H1 (cell line): Measurements from ENCODE around the gene OR10P1. TPM values are rescaled to one million over a fixed set of nuclear protein-coding genes. Genes with fewer than 3 reads are reported as not detected.

Source experiments
- CTCF ChIA-PET: fragments of 300-600 bp; sonication (Branson Sonifier 250); formaldehyde crosslinking; loops from one replicate; lab custom pipeline; 2021; ENCODE audit not compliant: partially characterized antibody; lab: Charles Lee
- POLR2A ChIA-PET: fragments of 300-600 bp; sonication (Branson Sonifier 250); formaldehyde crosslinking; loops from one replicate; lab custom pipeline; 2021; ENCODE audit warnings: inconsistent platforms; ENCODE audit not compliant: partially characterized antibody; lab: Charles Lee
- DNase-seq, 2 experiments: peaks; one replicate each; pipeline versions ENCODE4 v3.0.0 to v3.0.0-alpha.2; 2010 to 2022; ENCODE audit warnings: low spot score in 2 of 2, low read depth in 1 of 2, mixed read lengths in 1 of 2
- FAIRE-seq: peaks from 2 replicates; lab custom pipeline; 2011; peaks lifted over from hg19 to GRCh38; lab: Jason Lieb, UNC
- H2AFZ ChIP-seq: 2 replicates; pipeline ENCODE4 v1.8.1; 2012; ENCODE audit warnings: low read length, inconsistent platforms
- H2AK5ac ChIP-seq: 2 replicates; pipeline ENCODE4 v1.6.1; 2013; ENCODE audit warnings: low read depth, low read length
- H2BK120ac ChIP-seq: replicated peaks from 2 replicates; pipeline ENCODE3; 2013; ENCODE audit warnings: low read depth, low read length, inconsistent platforms
- H2BK12ac ChIP-seq: 2 replicates; pipeline ENCODE4 v1.6.1; 2013; ENCODE audit warnings: low read depth, low read length
- H2BK15ac ChIP-seq: 2 replicates; pipeline ENCODE4 v1.6.1; 2013; ENCODE audit warnings: low read length
- H2BK20ac ChIP-seq: 2 replicates; pipeline ENCODE4 v1.6.1; 2013; ENCODE audit warnings: low read length
- H2BK5ac ChIP-seq: 2 replicates; pipeline ENCODE4 v1.6.1; 2013; ENCODE audit warnings: low read depth, low read length
- H3K14ac ChIP-seq: 2 replicates; pipeline ENCODE4 v1.6.1; 2013; ENCODE audit warnings: inconsistent platforms; ENCODE audit not compliant: insufficient read length
- H3K18ac ChIP-seq: 2 replicates; pipeline ENCODE4 v1.6.1; 2013; ENCODE audit warnings: low read length; ENCODE audit errors: extremely low read depth
- H3K23ac ChIP-seq: 2 replicates; pipeline ENCODE4 v1.6.1; 2013; ENCODE audit warnings: inconsistent platforms; ENCODE audit not compliant: insufficient read length
- H3K23me2 ChIP-seq: 2 replicates; pipeline ENCODE4 v1.6.1; 2013; ENCODE audit warnings: low read depth, low read length
- H3K27ac ChIP-seq: 2 replicates; pipeline ENCODE4 v1.6.1; 2011; ENCODE audit warnings: low read depth, low read length, inconsistent platforms
- H3K27me3 ChIP-seq, 4 experiments: replicated peaks in 1 of 4; 1 replicate in 1 of 4; 2 replicates in 3 of 4; pipeline versions ENCODE4 v1.6.1 to v1.8.1; 2011 to 2013; ENCODE audit warnings: low read length in 3 of 4, mild to moderate bottlenecking in 3 of 4, inconsistent platforms in 2 of 4, mixed read lengths in 2 of 4, moderate library complexity in 1 of 4; ENCODE audit not compliant: control insufficient read depth in 3 of 4, insufficient read depth in 3 of 4; ENCODE audit errors: extremely low read depth in 1 of 4
- H3K36me3 ChIP-seq, 4 experiments: 2 replicates each; pipeline versions ENCODE4 v1.6.1 to v1.8.1; 2011 to 2013; ENCODE audit warnings: mild to moderate bottlenecking in 4 of 4, low read length in 3 of 4, moderate library complexity in 2 of 4, control low read depth in 1 of 4, inconsistent platforms in 1 of 4; ENCODE audit not compliant: insufficient read depth in 4 of 4, control insufficient read depth in 2 of 4
- H3K4ac ChIP-seq: replicated peaks from 2 replicates; pipeline ENCODE3; 2013; ENCODE audit warnings: low read length, low read depth, mixed read lengths, inconsistent platforms; ENCODE audit not compliant: insufficient read length
- H3K4me1 ChIP-seq, 4 experiments: replicated peaks in 1 of 4; 1 replicate in 1 of 4; 2 replicates in 3 of 4; pipeline versions ENCODE4 v1.6.1 to v1.8.1; 2011 to 2013; ENCODE audit warnings: low read length in 3 of 4, inconsistent platforms in 2 of 4, mixed read lengths in 1 of 4; ENCODE audit not compliant: insufficient read depth in 4 of 4, control insufficient read depth in 3 of 4
- H3K4me2 ChIP-seq, 2 experiments: 2 replicates each; pipeline versions ENCODE4 v1.6.1 to v1.8.1; 2011 to 2013; ENCODE audit warnings: low read depth in 2 of 2, low read length in 2 of 2, control low read depth in 1 of 2, inconsistent platforms in 1 of 2, mild to moderate bottlenecking in 1 of 2; ENCODE audit not compliant: insufficient read depth in 1 of 2
- H3K4me3 ChIP-seq, 4 experiments: fragments of 200-600, 300-600 bp in 1 of 4; sonication (generic), shearing (Covaris generic), sonication (Bioruptor Twin) in 1 of 4; 2 replicates each; pipeline versions ENCODE4 v1.5.1 to v1.8.1; 2011 to 2016; ENCODE audit warnings: low read length in 4 of 4, low read depth in 3 of 4, control low read depth in 2 of 4, inconsistent platforms in 2 of 4, mild to moderate bottlenecking in 2 of 4, mixed read lengths in 1 of 4, moderate library complexity in 1 of 4; ENCODE audit not compliant: insufficient read depth in 2 of 4; ENCODE audit errors: extremely low read depth in 1 of 4
- H3K56ac ChIP-seq: replicated peaks from 2 replicates; pipeline ENCODE3; 2013; ENCODE audit warnings: low read depth, mild to moderate bottlenecking, mixed read lengths, low read length, inconsistent platforms; ENCODE audit not compliant: insufficient read length
- H3K79me1 ChIP-seq: 2 replicates; pipeline ENCODE4 v1.6.1; 2013; ENCODE audit warnings: low read depth, low read length, control low read depth
- H3K79me2 ChIP-seq, 2 experiments: 2 replicates each; pipeline versions ENCODE4 v1.6.1 to v1.8.1; 2012 to 2013; ENCODE audit warnings: low read length in 2 of 2, mild to moderate bottlenecking in 2 of 2, inconsistent platforms in 1 of 2; ENCODE audit not compliant: insufficient read depth in 2 of 2, control insufficient read depth in 1 of 2
- H3K9ac ChIP-seq, 4 experiments: replicated peaks in 1 of 4; 1 replicate in 1 of 4; 2 replicates in 3 of 4; pipeline versions ENCODE4 v1.6.1 to v1.8.1; 2011 to 2013; ENCODE audit warnings: low read depth in 3 of 4, low read length in 3 of 4, control low read depth in 2 of 4, mild to moderate bottlenecking in 2 of 4, moderate library complexity in 2 of 4, inconsistent platforms in 1 of 4; ENCODE audit errors: extremely low read depth in 1 of 4
- H3K9me3 ChIP-seq, 2 experiments: 2 replicates each; pipeline versions ENCODE4 v1.6.1 to v1.8.1; 2012 to 2013; ENCODE audit warnings: mild to moderate bottlenecking in 2 of 2, moderate library complexity in 2 of 2, control low read depth in 1 of 2, inconsistent platforms in 1 of 2, low read depth in 1 of 2, low read length in 1 of 2, mixed read lengths in 1 of 2; ENCODE audit not compliant: insufficient read depth in 2 of 2
- H4K20me1 ChIP-seq, 2 experiments: replicated peaks in 1 of 2; 2 replicates each; pipeline versions ENCODE3 to v1.8.1; 2011 to 2013; ENCODE audit warnings: inconsistent platforms in 2 of 2, low read length in 2 of 2, mild to moderate bottlenecking in 1 of 2; ENCODE audit not compliant: insufficient read depth in 2 of 2, control insufficient read depth in 1 of 2
- H4K5ac ChIP-seq: 2 replicates; pipeline ENCODE4 v1.6.1; 2013; ENCODE audit warnings: low read length, low read depth, mixed read lengths, inconsistent platforms; ENCODE audit not compliant: insufficient read length
- H4K8ac ChIP-seq: 2 replicates; pipeline ENCODE4 v1.8.0; 2013; ENCODE audit warnings: mild to moderate bottlenecking, moderate library complexity, low read length, inconsistent platforms; ENCODE audit not compliant: insufficient read depth; ENCODE audit errors: extremely low read depth
- H4K91ac ChIP-seq: replicated peaks from 2 replicates; pipeline ENCODE3; 2013; ENCODE audit warnings: low read length, mixed read lengths, inconsistent platforms; ENCODE audit not compliant: insufficient read length
- CBX8 ChIP-seq: fragments of 300-800, 300-1000 bp; sonication (generic); IDR thresholded peaks from 2 replicates; pipeline ENCODE4 v1.7.1; 2016; ENCODE audit warnings: low read depth, low read length, borderline replicate concordance
- EGR1 ChIP-seq: IDR thresholded peaks from 2 replicates; pipeline ENCODE4 v1.6.1; 2011; ENCODE audit warnings: low read depth, low read length, borderline replicate concordance
- GABPA ChIP-seq: IDR thresholded peaks from 2 replicates; pipeline ENCODE4 v1.6.1; 2011; ENCODE audit warnings: mild to moderate bottlenecking, low read length, moderate library complexity, borderline replicate concordance; ENCODE audit not compliant: insufficient read depth
- JUND ChIP-seq: IDR thresholded peaks from 2 replicates; pipeline ENCODE4 v1.6.1; 2011; ENCODE audit warnings: mild to moderate bottlenecking, improper control_type of control experiment, low read length
- MAFK ChIP-seq: IDR thresholded peaks from 2 replicates; pipeline ENCODE4 v1.6.1; 2012; ENCODE audit warnings: low read depth, mild to moderate bottlenecking, improper control_type of control experiment, low read length
- NANOG ChIP-seq: IDR thresholded peaks from 2 replicates; pipeline ENCODE4 v1.6.1; 2011; ENCODE audit warnings: low read length, low read depth, mild to moderate bottlenecking, inconsistent platforms; ENCODE audit not compliant: insufficient read depth, poor library complexity, severe bottlenecking
- PHF8 ChIP-seq: fragments of 200-600 bp; sonication (generic); conservative IDR thresholded peaks from 2 replicates; pipeline ENCODE4 v1.7.1; 2012; ENCODE audit warnings: low read depth, mild to moderate bottlenecking, inconsistent platforms, low read length, moderate library complexity
- POLR2A ChIP-seq, 2 experiments: IDR thresholded peaks; 1 replicate in 1 of 2; 2 replicates in 1 of 2; pipeline ENCODE4 v1.6.1; 2011; ENCODE audit warnings: low read depth in 2 of 2, low read length in 2 of 2, mild to moderate bottlenecking in 2 of 2; ENCODE audit errors: control extremely low read depth in 1 of 2
- POLR2AphosphoS5 ChIP-seq: IDR thresholded peaks from 2 replicates; pipeline ENCODE4 v1.6.1; 2011; ENCODE audit warnings: low read depth, low read length
- RNF2 ChIP-seq: fragments of 200-900, 300-1000 bp; sonication (generic); IDR thresholded peaks from 2 replicates; pipeline ENCODE4 v1.7.1; 2016; ENCODE audit warnings: borderline replicate concordance, low read depth, mild to moderate bottlenecking, antibody characterized with exemption, low read length; ENCODE audit not compliant: poor library complexity, severe bottlenecking; ENCODE audit errors: missing control alignments
- SIX5 ChIP-seq: IDR thresholded peaks from 2 replicates; pipeline ENCODE4 v1.6.1; 2011; ENCODE audit warnings: mild to moderate bottlenecking, low read depth, low read length
- TAF7 ChIP-seq: optimal IDR thresholded peaks from 2 replicates; pipeline ENCODE3; 2011; ENCODE audit warnings: low read depth, mild to moderate bottlenecking, inconsistent platforms, low read length, moderate library complexity, borderline replicate concordance
- ZNF274 ChIP-seq: IDR thresholded peaks from 2 replicates; pipeline ENCODE4 v1.7.0; 2012; ENCODE audit warnings: low read length, borderline replicate concordance; ENCODE audit errors: extremely low read depth
- WGBS, 2 experiments: shearing (Covaris generic) in 1 of 2; methylation state at CpG; one replicate each; pipeline versions ENCODE4 v1.1.6 to v1.1.7; 2013 to 2015; ENCODE audit warnings: low lambda C conversion rate in 2 of 2, mixed read lengths in 2 of 2, inconsistent platforms in 1 of 2, low coverage in 1 of 2, missing lambda C conversion rate in 1 of 2; ENCODE audit not compliant: insufficient replicate concordance in 2 of 2, insufficient coverage in 1 of 2, insufficient read length in 1 of 2; ENCODE audit errors: extremely low coverage in 1 of 2, missing lambda C conversion rate in 1 of 2; 5-methylcytosine and 5-hydroxymethylcytosine counted together
- polyA plus RNA-seq, 7 experiments: library from polyadenylated mRNA; depleted of rRNA in 3 of 7; stranded (reverse) in 5 of 7; unstranded in 2 of 7; fragments of >200 nt in 5 of 7; fragments of 200-250 nt in 2 of 7; gene quantifications; 1 replicate in 5 of 7; 2 replicates in 1 of 7; 4 replicates in 1 of 7; pipeline versions ENCODE4 v1.2.1 to v1.2.3, GENCODE V29; 2011 to 2013; ENCODE audit warnings: missing spikeins in 2 of 7, mixed read lengths in 2 of 7
- total RNA-seq: library from RNA; stranded (reverse); fragmentation: NEBNext Ultra II Directional; extraction: Animal tissue kit (Norgen Biotek cat#: 25700); gene quantifications from 2 replicates; pipeline ENCODE4 v1.2.1, GENCODE V29; 2021
- TF ChIP-seq, protein P1 (sequence below): IDR thresholded peaks from 2 replicates; pipeline ENCODE4 v1.6.1; 2012; ENCODE audit warnings: inconsistent platforms

OR10P1 gene
- total and polyA plus RNA-seq, 2 of the 8 experiments (the other 6 are each of a cell fraction or from before 2014, with no cell fraction given), result not detected

DNA sequence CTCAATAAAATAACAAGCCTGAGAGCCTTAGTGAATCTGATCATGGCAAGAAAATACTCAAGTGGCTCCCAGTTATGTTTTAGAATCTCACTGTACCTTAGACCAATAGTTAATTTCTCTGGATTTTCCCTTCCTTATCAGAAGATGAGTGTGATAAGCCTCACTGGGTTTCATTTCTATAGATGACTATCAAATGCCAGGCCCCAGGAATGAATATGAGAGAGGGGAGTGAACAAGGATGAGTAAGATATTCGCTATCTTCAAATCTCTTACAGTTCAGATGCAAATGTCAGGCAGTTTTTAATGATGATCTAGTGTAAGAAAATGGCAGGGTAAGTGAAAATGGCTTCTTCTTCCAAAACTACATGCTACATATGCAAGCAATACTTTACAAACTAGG lies 26.1 kb upstream of the OR10P1 start:
- no peak overlapping the region for H2BK12ac ChIP-seq
- H3K18ac ChIP-seq, result no peak overlapping the region
- DNase-seq, result no peak
- no peak overlapping the region for H3K9ac ChIP-seq
- no peak overlapping the region for H3K4me2 ChIP-seq
- no peak overlapping the region for H2AFZ ChIP-seq
- H3K23me2 ChIP-seq, result no peaks in the 10 kb centered on the region
- no peaks in the 10 kb centered on the region for H3K36me3 ChIP-seq
- H3K23ac ChIP-seq, result no peak overlapping the region
- H3K79me1 ChIP-seq, result no peaks in the 10 kb centered on the region
- no peak overlapping the region for H3K4me3 ChIP-seq
- no peaks in the 10 kb centered on the region for H3K4me1 ChIP-seq
- ChIA-PET CTCF (interaction anchor here (1.2 kb wide), 1 partner anchor 8 kb away, joined by 3 read pairs; no protein-coding TSS in a partner anchor), POLR2A (no interaction called here)
- no peak overlapping the region for H3K14ac ChIP-seq
- H2BK20ac ChIP-seq, result no peak overlapping the region
- no peak overlapping the region for H2AK5ac ChIP-seq
- H4K8ac ChIP-seq, result no peak overlapping the region
- H3K4ac ChIP-seq, result no peak overlapping the region
- H2BK15ac ChIP-seq, result no peak overlapping the region
- H4K20me1 ChIP-seq, result no peaks in the 10 kb centered on the region
- H3K79me2 ChIP-seq, result no peaks in the 10 kb centered on the region
- no peaks in the 10 kb centered on the region for H3K27me3 ChIP-seq
- FAIRE-seq, result no peak
- WGBS, 2 experiments, result 83% methylated on average over 1 of the region's 1 CpG; no CpG with 5 or more reads in 1 of the 2 experiments
- no peak overlapping the region for H4K91ac ChIP-seq
- H2BK120ac ChIP-seq, result no peak overlapping the region
- no peak overlapping the region for H4K5ac ChIP-seq
- no peak overlapping the region for H3K27ac ChIP-seq
- H3K56ac ChIP-seq, result no peak overlapping the region
- peaks cover 3% of the 10 kb centered on the region in 2 experiments; a peak in 2 of 4 replicates for H3K9me3 ChIP-seq
- H2BK5ac ChIP-seq, result no peak overlapping the region
- TF ChIP-seq RNF2, result no peak
- no peak for TF ChIP-seq POLR2AphosphoS5
- TF ChIP-seq, protein P1, sequence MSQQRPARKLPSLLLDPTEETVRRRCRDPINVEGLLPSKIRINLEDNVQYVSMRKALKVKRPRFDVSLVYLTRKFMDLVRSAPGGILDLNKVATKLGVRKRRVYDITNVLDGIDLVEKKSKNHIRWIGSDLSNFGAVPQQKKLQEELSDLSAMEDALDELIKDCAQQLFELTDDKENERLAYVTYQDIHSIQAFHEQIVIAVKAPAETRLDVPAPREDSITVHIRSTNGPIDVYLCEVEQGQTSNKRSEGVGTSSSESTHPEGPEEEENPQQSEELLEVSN, result no peak
- no peak for TF ChIP-seq SIX5
- no peak for TF ChIP-seq CBX8
- no peak for TF ChIP-seq JUND
- no peak for TF ChIP-seq ZNF274
- TF ChIP-seq NANOG, result no peak
- TF ChIP-seq TAF7, result no peak
- TF ChIP-seq EGR1, result no peak
- no peak for TF ChIP-seq PHF8
- no peak for TF ChIP-seq POLR2A (IDR thresholded peaks at IDR 0.05; ENCODE audit: control extremely low read depth in 1 of 2, low read depth in 2 of 2, low read length in 2 of 2)
- no peak for TF ChIP-seq MAFK
- TF ChIP-seq GABPA, result no peak
